ENCODE measurements around the gene PTPN13.

DNA sequence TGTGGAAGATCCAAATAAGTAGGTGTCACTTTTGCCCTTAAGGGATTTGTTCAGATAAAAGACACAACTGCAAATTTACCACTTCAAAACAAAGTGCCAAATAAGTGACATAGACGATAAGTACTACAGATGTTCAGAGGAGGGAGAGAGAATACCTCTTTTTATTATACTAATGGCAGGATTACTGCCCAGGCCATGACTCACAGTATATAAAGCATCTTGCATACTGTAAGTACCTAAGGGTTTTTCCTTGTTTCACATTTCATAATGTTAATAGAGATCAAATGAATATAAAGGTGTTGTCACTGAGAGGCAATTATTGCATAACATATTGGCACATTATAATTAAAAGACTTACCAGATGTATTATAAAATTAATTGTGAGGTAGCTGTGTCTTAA, 46.4 kb downstream of the PTPN13 start:
- TF ChIP-seq, protein P1, sequence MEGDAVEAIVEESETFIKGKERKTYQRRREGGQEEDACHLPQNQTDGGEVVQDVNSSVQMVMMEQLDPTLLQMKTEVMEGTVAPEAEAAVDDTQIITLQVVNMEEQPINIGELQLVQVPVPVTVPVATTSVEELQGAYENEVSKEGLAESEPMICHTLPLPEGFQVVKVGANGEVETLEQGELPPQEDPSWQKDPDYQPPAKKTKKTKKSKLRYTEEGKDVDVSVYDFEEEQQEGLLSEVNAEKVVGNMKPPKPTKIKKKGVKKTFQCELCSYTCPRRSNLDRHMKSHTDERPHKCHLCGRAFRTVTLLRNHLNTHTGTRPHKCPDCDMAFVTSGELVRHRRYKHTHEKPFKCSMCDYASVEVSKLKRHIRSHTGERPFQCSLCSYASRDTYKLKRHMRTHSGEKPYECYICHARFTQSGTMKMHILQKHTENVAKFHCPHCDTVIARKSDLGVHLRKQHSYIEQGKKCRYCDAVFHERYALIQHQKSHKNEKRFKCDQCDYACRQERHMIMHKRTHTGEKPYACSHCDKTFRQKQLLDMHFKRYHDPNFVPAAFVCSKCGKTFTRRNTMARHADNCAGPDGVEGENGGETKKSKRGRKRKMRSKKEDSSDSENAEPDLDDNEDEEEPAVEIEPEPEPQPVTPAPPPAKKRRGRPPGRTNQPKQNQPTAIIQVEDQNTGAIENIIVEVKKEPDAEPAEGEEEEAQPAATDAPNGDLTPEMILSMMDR (IDR thresholded peaks at IDR 0.05; ENCODE audit: low read depth, low read length, poor library complexity, severe bottlenecking) = no peak
- no peak for TF ChIP-seq EZH2phosphoT487 (IDR thresholded peaks at IDR 0.05; ENCODE audit: borderline replicate concordance, low read length)

All from DOHH2 (cell line).